GM13977 (cell line): ENCODE results near the gene TRNP1.

Experiments
- DNase-seq: peaks from one replicate; pipeline ENCODE4 v3.0.0; 2012; ENCODE audit warnings: low spot score
- CTCF ChIP-seq: IDR thresholded peaks from 2 replicates; pipeline ENCODE4 v1.5.1; 2012; ENCODE audit warnings: mild to moderate bottlenecking, control low read depth; ENCODE audit not compliant: insufficient read depth; ENCODE audit errors: extremely low read depth, missing control alignments
- in situ Hi-C: fragments of 300-500 bp; cut with MboI; formaldehyde crosslinking; loops from one replicate; pipeline ENCODE4 v1.12.0; 2022; ENCODE audit warnings: low sequenced_read_pairs, low pct_unique_long_range_greater_than_20kb, mixed read lengths, inconsistent platforms; ENCODE audit not compliant: unreplicated experiment

Gene TRNP1

GRCh38 chr1:27001570-27002360 is 8.3 kb downstream of the TRNP1 start:
- no peak for DNase-seq
- in situ Hi-C loops, result no loop called here
- TF ChIP-seq CTCF, result no peak

- no peak for TF ChIP-seq CTCF
- in situ Hi-C loops, result no loop called here
- DNase-seq, result no peak
Measured at GRCh38 chr1:27003745-27004470, 10.4 kb downstream of the TRNP1 start.

- no peak for DNase-seq
- no peak for TF ChIP-seq CTCF
- in situ Hi-C loops, result no loop called here
Measured at GRCh38 chr1:27004471-27005165, 11.1 kb downstream of the TRNP1 start.

GRCh38 chr1:27005166-27005530 is 11.7 kb downstream of the TRNP1 start:
- no peak for TF ChIP-seq CTCF
- in situ Hi-C loops, result no loop called here
- DNase-seq, result no peak

GRCh38 chr1:27005648-27006496 is 12.4 kb downstream of the TRNP1 start:
- in situ Hi-C loops, result no loop called here
- DNase-seq, result no peak
- no peak for TF ChIP-seq CTCF

- in situ Hi-C loops, result no loop called here
- no peak for TF ChIP-seq CTCF
Measured at GRCh38 chr1:27006683-27007082, 13.2 kb downstream of the TRNP1 start.

More at GRCh38 chr1:27006683-27007082, 13.2 kb downstream of the TRNP1 start:
- no peak for DNase-seq
